ENCODE measurements around the gene ATR. TPM values are rescaled to one million over a fixed set of nuclear protein-coding genes. Genes with fewer than 3 reads are reported as not detected.

ATR gene
- polyA plus RNA-seq, 1 donor (not counting 4 experiments of a cell fraction or from before 2014, with no cell fraction given): 30.8 TPM

GRCh38 chr3:142459096-142459495 is 119.4 kb downstream of the ATR start:
- Histone ChIP-seq H3K79me2 (ENCODE audit: control insufficient read depth, insufficient read depth, low read length) (no peaks in the 10 kb centered on the region), H3K9me3 (ENCODE audit: control insufficient read depth, low read depth, low read length) (no peaks in the 10 kb centered on the region), H3K4me3 (ENCODE audit: control insufficient read depth in 2 of 3, extremely low read depth in 1 of 3, insufficient read depth in 2 of 3, low read depth in 1 of 3, low read length in 3 of 3) (no peak overlapping the region), H2AFZ (ENCODE audit: control insufficient read depth, low read length) (no peak overlapping the region), H3K4me2 (ENCODE audit: control insufficient read depth, extremely low read depth, insufficient read depth, low read depth, low read length) (no peak overlapping the region), H3K9me1 (ENCODE audit: control insufficient read depth, extremely low read depth, insufficient read depth, low read length) (no peaks in the 10 kb centered on the region), H3K36me3 (ENCODE audit: control insufficient read depth in 2 of 2, extremely low read depth in 1 of 2, insufficient read depth in 2 of 2, low read length in 2 of 2) (peaks cover 1 to 4% of the 10 kb centered on the region in 2 experiments), H4K20me1 (ENCODE audit: control insufficient read depth, extremely low read depth, insufficient read depth, low read length) (no peaks in the 10 kb centered on the region), H3K27ac (ENCODE audit: control insufficient read depth, insufficient read depth, low read length) (no peak overlapping the region), H3K9ac (ENCODE audit: control insufficient read depth, extremely low read depth, insufficient read depth, low read length) (no peak overlapping the region), H3K27me3 (ENCODE audit: control insufficient read depth, extremely low read depth, insufficient read depth, low read length) (no peaks in the 10 kb centered on the region), H3K4me1 (ENCODE audit: control insufficient read depth, extremely low read depth, insufficient read depth, low read length) (no peaks in the 10 kb centered on the region)
- TF ChIP-seq, protein P1, sequence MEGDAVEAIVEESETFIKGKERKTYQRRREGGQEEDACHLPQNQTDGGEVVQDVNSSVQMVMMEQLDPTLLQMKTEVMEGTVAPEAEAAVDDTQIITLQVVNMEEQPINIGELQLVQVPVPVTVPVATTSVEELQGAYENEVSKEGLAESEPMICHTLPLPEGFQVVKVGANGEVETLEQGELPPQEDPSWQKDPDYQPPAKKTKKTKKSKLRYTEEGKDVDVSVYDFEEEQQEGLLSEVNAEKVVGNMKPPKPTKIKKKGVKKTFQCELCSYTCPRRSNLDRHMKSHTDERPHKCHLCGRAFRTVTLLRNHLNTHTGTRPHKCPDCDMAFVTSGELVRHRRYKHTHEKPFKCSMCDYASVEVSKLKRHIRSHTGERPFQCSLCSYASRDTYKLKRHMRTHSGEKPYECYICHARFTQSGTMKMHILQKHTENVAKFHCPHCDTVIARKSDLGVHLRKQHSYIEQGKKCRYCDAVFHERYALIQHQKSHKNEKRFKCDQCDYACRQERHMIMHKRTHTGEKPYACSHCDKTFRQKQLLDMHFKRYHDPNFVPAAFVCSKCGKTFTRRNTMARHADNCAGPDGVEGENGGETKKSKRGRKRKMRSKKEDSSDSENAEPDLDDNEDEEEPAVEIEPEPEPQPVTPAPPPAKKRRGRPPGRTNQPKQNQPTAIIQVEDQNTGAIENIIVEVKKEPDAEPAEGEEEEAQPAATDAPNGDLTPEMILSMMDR (optimal IDR thresholded peaks at IDR 0.05 in 1 of 3, IDR thresholded peaks at IDR 0.05 in 1 of 3, conservative IDR thresholded peaks at IDR 0.05 in 1 of 3; ENCODE audit: extremely low read depth in 1 of 3, insufficient read depth in 2 of 3, low read length in 3 of 3): no peak
- no peak for FAIRE-seq
- no peak for DNase-seq (ENCODE audit: low read depth, low spot score)
- dilution Hi-C loops (cut with MboI; ENCODE audit: extremely low pct_ligation_motif_present, low sequenced_read_pairs): no loop called here

DNA sequence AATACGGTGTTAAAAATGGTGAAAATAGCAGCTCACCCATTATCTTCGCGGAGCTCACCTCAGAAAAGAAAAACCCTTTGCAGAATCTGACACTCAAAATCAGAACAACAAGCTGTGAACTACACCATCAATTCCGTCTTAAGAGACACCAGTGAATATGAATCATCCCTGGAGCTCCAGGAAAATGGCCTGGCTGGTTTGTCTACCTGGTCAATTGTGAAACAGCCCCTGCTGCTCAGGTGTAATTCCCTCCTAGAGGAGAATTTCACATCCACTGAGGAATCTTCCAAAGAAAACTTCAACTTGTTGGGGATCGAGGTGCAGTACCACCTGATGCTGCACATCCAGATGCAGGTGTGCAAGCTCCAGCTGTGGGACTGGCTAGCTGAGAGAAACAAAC is 127.7 kb downstream of the ATR start:
- Histone ChIP-seq H3K79me2 (ENCODE audit: control insufficient read depth, insufficient read depth, low read length) (peaks cover 17% of the 10 kb centered on the region), H3K27me3 (ENCODE audit: control insufficient read depth, extremely low read depth, insufficient read depth, low read length) (no peaks in the 10 kb centered on the region), H3K9me1 (ENCODE audit: control insufficient read depth, extremely low read depth, insufficient read depth, low read length) (no peaks in the 10 kb centered on the region), H3K36me3 (ENCODE audit: control insufficient read depth in 2 of 2, extremely low read depth in 1 of 2, insufficient read depth in 2 of 2, low read length in 2 of 2) (peaks cover 2 to 5% of the 10 kb centered on the region in 2 experiments), H3K27ac (ENCODE audit: control insufficient read depth, insufficient read depth, low read length) (no peak overlapping the region), H2AFZ (ENCODE audit: control insufficient read depth, low read length) (no peak overlapping the region), H3K9me3 (ENCODE audit: control insufficient read depth, low read depth, low read length) (no peaks in the 10 kb centered on the region), H3K4me1 (ENCODE audit: control insufficient read depth, extremely low read depth, insufficient read depth, low read length) (peaks cover 5% of the 10 kb centered on the region), H3K9ac (ENCODE audit: control insufficient read depth, extremely low read depth, insufficient read depth, low read length) (no peak overlapping the region), H3K4me3 (ENCODE audit: control insufficient read depth in 2 of 3, extremely low read depth in 1 of 3, insufficient read depth in 2 of 3, low read depth in 1 of 3, low read length in 3 of 3) (no peak overlapping the region), H4K20me1 (ENCODE audit: control insufficient read depth, extremely low read depth, insufficient read depth, low read length) (no peaks in the 10 kb centered on the region), H3K4me2 (ENCODE audit: control insufficient read depth, extremely low read depth, insufficient read depth, low read depth, low read length) (no peak overlapping the region)
- no peak for FAIRE-seq
- no peak for DNase-seq (ENCODE audit: low read depth, low spot score)
- TF ChIP-seq, protein P1 (optimal IDR thresholded peaks at IDR 0.05 in 1 of 3, IDR thresholded peaks at IDR 0.05 in 1 of 3, conservative IDR thresholded peaks at IDR 0.05 in 1 of 3; ENCODE audit: extremely low read depth in 1 of 3, insufficient read depth in 2 of 3, low read length in 3 of 3): no peak
- TF ChIP-seq EZH2 (IDR thresholded peaks at IDR 0.05; ENCODE audit: low read length): no peak
- dilution Hi-C loops (cut with MboI; ENCODE audit: extremely low pct_ligation_motif_present, low sequenced_read_pairs): no loop called here
